Sciatic nerve (tissue), 2 donors: ENCODE data around the gene PROM1. TPM values are rescaled to one million over a fixed set of nuclear protein-coding genes. Genes with fewer than 3 reads are reported as not detected.
A peak's percentile ranks its signal among the peaks of the same experiment; 100 is the strongest.

Experiments
- ATAC-seq: fragments of 200-7000 bp; cut with Tn5 transposase; one replicate; pipeline ENCODE4 v1.9.1; 2020; ENCODE audit warnings: mild to moderate bottlenecking, moderate library complexity
- DNase-seq: peaks from one replicate; pipeline ENCODE4 v3.0.0-alpha.2; 2020; ENCODE audit warnings: low spot score
- intact Hi-C: fragments of 100-400 bp; cut with DNase I; formaldehyde crosslinking; loops from one replicate; pipeline ENCODE4 v1.14.2; 2022
- total RNA-seq: library from RNA; stranded (reverse); fragmentation: NEBNext Ultra II Directional; extraction: Animal tissue kit (Norgen Biotek cat#: 25700); gene quantifications from one replicate; pipeline ENCODE4 v1.2.1, GENCODE V29; 2021
- donor health status: DM: no; HTN: no; CAD: no.
- donor health status: DM: no; HTN: no; CAD: no.

PROM1 gene
- total RNA-seq, 1 donor from 2014 or later: 0.40 TPM

- no peak for ATAC-seq
- no peak for DNase-seq
- intact Hi-C loops: no loop called here
These were observed 11.7 kb downstream of the PROM1 start for GRCh38 chr4:16072168-16072567.

GRCh38 chr4:16070203-16070602 lies 13.6 kb downstream of the PROM1 start:
- ATAC-seq (no peak), DNase-seq (no peak)
- intact Hi-C loops: no loop called here

- peak; percentile 67 for ATAC-seq
- DNase-seq: no peak
- intact Hi-C loops: no loop called here
These were observed 16.3 kb downstream of the PROM1 start for GRCh38 chr4:16067515-16067914.

- intact Hi-C loops: no loop called here
- DNase-seq (no peak), ATAC-seq (no peak)
These were observed 17.2 kb downstream of the PROM1 start for GRCh38 chr4:16066586-16067128.

GRCh38 chr4:16065066-16065465 lies 18.8 kb downstream of the PROM1 start:
- intact Hi-C loops: no loop called here
- ATAC-seq (no peak), DNase-seq (no peak)

- no peak for DNase-seq
- intact Hi-C loops: no loop called here
- no peak for ATAC-seq
These were observed 21.2 kb downstream of the PROM1 start for GRCh38 chr4:16062601-16063000.

GRCh38 chr4:16056681-16057385 lies 27.0 kb downstream of the PROM1 start:
- intact Hi-C loops: no loop called here
- DNase-seq: no peak
- ATAC-seq: no peak

- intact Hi-C loops: no loop called here
- ATAC-seq (peak; percentile 72), DNase-seq (no peak)
These were observed 27.9 kb downstream of the PROM1 start for GRCh38 chr4:16055873-16056272.

- no peak for DNase-seq
- intact Hi-C loops: no loop called here
- no peak for ATAC-seq
These were observed 28.4 kb downstream of the PROM1 start for GRCh38 chr4:16055471-16055870.

- ATAC-seq (no peak), DNase-seq (no peak)
- intact Hi-C loops: no loop called here
These were observed 30.9 kb downstream of the PROM1 start for GRCh38 chr4:16052939-16053338.

- ATAC-seq (no peak), DNase-seq (no peak)
- intact Hi-C loops: no loop called here
These were observed 31.8 kb downstream of the PROM1 start for GRCh38 chr4:16051980-16052379.

- intact Hi-C loops: no loop called here
- no peak for ATAC-seq
- no peak for DNase-seq
These were observed 32.7 kb downstream of the PROM1 start for GRCh38 chr4:16051132-16051531.

GRCh38 chr4:16050669-16051068 lies 33.2 kb downstream of the PROM1 start:
- no peak for ATAC-seq
- intact Hi-C loops: no loop called here
- DNase-seq: no peak

GRCh38 chr4:16048619-16049419 lies 35.0 kb downstream of the PROM1 start:
- DNase-seq (no peak), ATAC-seq (peak; percentile 65)
- intact Hi-C loops: no loop called here

- intact Hi-C loops: no loop called here
- DNase-seq: no peak
- no peak for ATAC-seq
These were observed 38.1 kb downstream of the PROM1 start for GRCh38 chr4:16045687-16046086.

- intact Hi-C loops: no loop called here
- ATAC-seq (no peak), DNase-seq (no peak)
These were observed 40.0 kb downstream of the PROM1 start for GRCh38 chr4:16043642-16044498.

GRCh38 chr4:16039139-16039538 lies 44.7 kb downstream of the PROM1 start:
- intact Hi-C loops: loop anchor here (5.0 kb wide), 1 partner anchor 158 kb away; no protein-coding TSS in a partner anchor
- DNase-seq: no peak
- no peak for ATAC-seq

- DNase-seq (no peak), ATAC-seq (no peak)
- intact Hi-C loops: loop anchor here (5.0 kb wide), 1 partner anchor 159 kb away; no protein-coding TSS in a partner anchor
These were observed 45.9 kb downstream of the PROM1 start for GRCh38 chr4:16037901-16038300.

- no peak for DNase-seq
- intact Hi-C loops: loop anchor here (5.0 kb wide), 1 partner anchor 161 kb away; no protein-coding TSS in a partner anchor
- no peak for ATAC-seq
These were observed 48.0 kb downstream of the PROM1 start for GRCh38 chr4:16035843-16036242.
